ENCODE data around the gene CORO1C.

CORO1C gene

GRCh38 chr12:108597559-108598471 is 133.5 kb downstream of the CORO1C start, which contains the start of gene TMEM119:
TSS of gene TMEM119 (minus strand) at chr12:108598084. CDS start at chr12:108592383, 5,701 bp downstream.
- no peak for DNase-seq

GRCh38 chr12:108596854-108597558 is 134.3 kb downstream of the CORO1C start:
- DNase-seq = no peak

GRCh38 chr12:108595711-108596647 is 135.3 kb downstream of the CORO1C start:
- DNase-seq = no peak

Data from T1000 (cell line).